ENCODE data around the gene TNNI2.
A peak's percentile ranks its signal among the peaks of the same experiment; 100 is the strongest.

TNNI2 gene

GRCh38 chr11:1848640-1849430, 10.1 kb downstream of the TNNI2 start:
- no peak overlapping the region for H3K4me3 ChIP-seq (ENCODE audit: low read depth in 1 of 2, low read length in 2 of 2)
- H3K36me3 ChIP-seq (ENCODE audit: insufficient read depth, low read length), result no peaks in the 10 kb centered on the region; the same call in 1 of the 2 replicates
- H3K9ac ChIP-seq (ENCODE audit: low read depth, low read length), result no peak overlapping the region
- H3K9me3 ChIP-seq (ENCODE audit: insufficient read depth, low read length, severe bottlenecking), result no peaks in the 10 kb centered on the region
- H3K27ac ChIP-seq (ENCODE audit: low read length), result no peak overlapping the region
- no peak for ATAC-seq (ENCODE audit: insufficient read depth, low read depth)
- H3K4me2 ChIP-seq (ENCODE audit: insufficient read depth, low read length), result no peak overlapping the region
- H2AFZ ChIP-seq (ENCODE audit: low read depth, low read length), result no peak overlapping the region
- no peak for DNase-seq
- no peaks in the 10 kb centered on the region; the same call in 1 of the 2 replicates for H4K20me1 ChIP-seq (ENCODE audit: insufficient read depth, low read length)
- TF ChIP-seq CTCF (IDR thresholded peaks at IDR 0.05; ENCODE audit: borderline replicate concordance, extremely low read depth, low read length, poor library complexity, severe bottlenecking) (no peak), EZH2 (IDR thresholded peaks at IDR 0.05; ENCODE audit: borderline replicate concordance, low read depth, low read length, severe bottlenecking) (no peak)
- H3K4me1 ChIP-seq (ENCODE audit: insufficient read depth, low read length), result peaks cover 23% of the 10 kb centered on the region
- 0 out of 2 replicates have a peak, but pooled peaks cover 4% of the 10 kb centered on the region for H3K79me2 ChIP-seq (ENCODE audit: insufficient read depth, low read length)
- H3K27me3 ChIP-seq (ENCODE audit: insufficient read depth, low read length, poor library complexity), result peaks cover 6% of the 10 kb centered on the region

GRCh38 chr11:1851468-1852180, 12.8 kb downstream of the TNNI2 start:
- Histone ChIP-seq H3K4me1 (ENCODE audit: insufficient read depth, low read length) (peaks cover 24% of the 10 kb centered on the region), H4K20me1 (ENCODE audit: insufficient read depth, low read length) (peaks cover 3% of the 10 kb centered on the region; the same call in 1 of the 2 replicates), H3K36me3 (ENCODE audit: insufficient read depth, low read length) (no peaks in the 10 kb centered on the region; the same call in 1 of the 2 replicates), H3K27ac (ENCODE audit: low read length) (peak overlapping the region; percentile 70; the same call in 1 of the 2 replicates), H3K4me3 (ENCODE audit: low read depth in 1 of 2, low read length in 2 of 2) (no peak overlapping the region), H3K79me2 (ENCODE audit: insufficient read depth, low read length) (peaks cover 4% of the 10 kb centered on the region; the same call in 1 of the 2 replicates), H3K4me2 (ENCODE audit: insufficient read depth, low read length) (no peak overlapping the region), H3K9ac (ENCODE audit: low read depth, low read length) (peak overlapping the region; percentile 62; the same call in 1 of the 2 replicates), H3K9me3 (ENCODE audit: insufficient read depth, low read length, severe bottlenecking) (no peaks in the 10 kb centered on the region), H2AFZ (ENCODE audit: low read depth, low read length) (no peak overlapping the region), H3K27me3 (ENCODE audit: insufficient read depth, low read length, poor library complexity) (no peaks in the 10 kb centered on the region)
- TF ChIP-seq CTCF (IDR thresholded peaks at IDR 0.05; ENCODE audit: borderline replicate concordance, extremely low read depth, low read length, poor library complexity, severe bottlenecking) (no peak), EZH2 (IDR thresholded peaks at IDR 0.05; ENCODE audit: borderline replicate concordance, low read depth, low read length, severe bottlenecking) (no peak)
- no peak for DNase-seq
- no peak for ATAC-seq (ENCODE audit: insufficient read depth, low read depth)

DNA sequence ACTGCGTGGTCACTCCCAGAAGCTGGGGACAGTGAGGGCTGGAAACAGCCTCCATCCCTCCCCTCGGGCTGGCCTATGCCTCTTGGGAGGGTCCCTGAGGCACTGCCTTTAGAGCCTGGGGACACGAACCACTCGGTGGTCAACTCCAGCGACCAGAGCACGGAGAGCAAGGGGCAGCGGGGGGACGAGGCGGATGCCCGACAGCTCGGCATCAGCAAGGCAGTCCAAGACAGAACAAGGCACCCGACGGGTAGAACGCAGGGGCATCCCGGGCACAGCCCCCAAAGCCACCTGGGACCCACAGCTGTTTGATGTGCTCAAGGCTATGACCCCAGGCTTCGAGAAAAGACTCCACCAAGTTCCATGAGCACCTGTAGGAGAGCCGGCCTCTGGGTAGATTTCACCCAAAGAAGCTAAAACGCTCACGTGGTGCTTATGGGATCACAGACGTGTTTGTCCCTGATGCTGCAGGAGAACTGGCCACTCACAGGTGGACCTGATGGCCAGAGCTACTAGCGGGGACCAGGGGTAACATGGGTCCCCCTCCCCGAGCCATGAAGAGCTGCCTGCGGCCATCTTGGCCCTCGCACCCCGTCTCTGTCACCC, 13.6 kb downstream of the TNNI2 start:
- TF ChIP-seq EZH2 (IDR thresholded peaks at IDR 0.05; ENCODE audit: borderline replicate concordance, low read depth, low read length, severe bottlenecking), result no peak
- peaks cover 3% of the 10 kb centered on the region; the same call in 1 of the 2 replicates for H4K20me1 ChIP-seq (ENCODE audit: insufficient read depth, low read length)
- H3K4me1 ChIP-seq (ENCODE audit: insufficient read depth, low read length), result peaks cover 24% of the 10 kb centered on the region
- peak overlapping the region; percentile 61 for H3K4me2 ChIP-seq (ENCODE audit: insufficient read depth, low read length)
- H3K36me3 ChIP-seq (ENCODE audit: insufficient read depth, low read length), result no peaks in the 10 kb centered on the region; the same call in 1 of the 2 replicates
- peak; percentile 19 for DNase-seq
- H3K79me2 ChIP-seq (ENCODE audit: insufficient read depth, low read length), result peaks cover 4% of the 10 kb centered on the region; the same call in 1 of the 2 replicates
- no peaks in the 10 kb centered on the region for H3K9me3 ChIP-seq (ENCODE audit: insufficient read depth, low read length, severe bottlenecking)
- peak; percentile 22 for ATAC-seq (ENCODE audit: insufficient read depth, low read depth)
- peak overlapping the region; percentile 70 for H3K27ac ChIP-seq (ENCODE audit: low read length)
- H3K4me3 ChIP-seq (ENCODE audit: low read depth in 1 of 2, low read length in 2 of 2), result peak overlapping the region in 1 of 2 experiments; percentile 56; a peak in 1 of 4 replicates
- H3K9ac ChIP-seq (ENCODE audit: low read depth, low read length), result peak overlapping the region; percentile 62; the same call in 1 of the 2 replicates
- peak overlapping the region; percentile 55 for H2AFZ ChIP-seq (ENCODE audit: low read depth, low read length)
- no peaks in the 10 kb centered on the region for H3K27me3 ChIP-seq (ENCODE audit: insufficient read depth, low read length, poor library complexity)

Data from DND-41 (cell line).